ENCODE data around the gene ZSCAN20.

DNA sequence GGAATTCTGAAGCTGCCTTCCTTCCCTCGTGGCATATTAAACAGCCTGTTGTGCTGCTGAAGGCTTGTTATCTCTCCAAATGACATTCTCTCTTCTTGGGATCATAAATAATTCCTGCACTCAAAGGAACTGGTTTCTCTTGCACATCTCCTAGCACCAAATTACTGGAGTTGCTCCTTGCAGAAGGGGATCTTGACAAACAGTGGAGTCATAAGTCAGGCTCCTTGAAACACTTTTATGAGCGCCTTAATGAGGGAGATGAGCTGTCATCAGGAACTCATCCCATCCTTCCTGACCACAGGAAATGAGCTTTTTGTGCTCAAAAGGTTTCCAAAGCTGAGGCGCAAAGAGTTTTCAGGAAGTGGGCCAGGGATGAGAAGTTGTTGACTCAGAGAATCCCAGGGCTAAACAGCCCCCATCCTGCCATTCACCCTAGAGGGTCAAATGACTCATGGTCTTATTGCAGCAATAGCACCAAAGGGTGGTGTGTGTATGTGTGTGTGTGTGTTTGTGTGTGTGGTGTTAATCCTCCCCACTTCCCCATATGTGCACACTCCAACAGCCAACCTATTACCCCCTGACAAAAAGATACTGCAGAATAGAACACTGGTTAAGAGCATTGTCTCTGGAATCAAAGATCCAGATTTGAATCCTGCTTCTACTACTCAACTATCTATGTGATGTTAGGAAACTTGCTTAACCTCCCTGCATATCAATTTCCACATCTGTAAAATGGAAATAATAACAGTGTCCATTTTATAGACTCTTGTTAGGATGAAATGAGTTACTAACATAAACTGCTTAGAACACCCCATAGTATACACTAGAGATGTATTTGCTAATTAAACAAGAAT is 38.7 kb upstream of the ZSCAN20 start:
- TF ChIP-seq POLR2A (IDR thresholded peaks at IDR 0.05) = no peak
- TF ChIP-seq, protein P1, sequence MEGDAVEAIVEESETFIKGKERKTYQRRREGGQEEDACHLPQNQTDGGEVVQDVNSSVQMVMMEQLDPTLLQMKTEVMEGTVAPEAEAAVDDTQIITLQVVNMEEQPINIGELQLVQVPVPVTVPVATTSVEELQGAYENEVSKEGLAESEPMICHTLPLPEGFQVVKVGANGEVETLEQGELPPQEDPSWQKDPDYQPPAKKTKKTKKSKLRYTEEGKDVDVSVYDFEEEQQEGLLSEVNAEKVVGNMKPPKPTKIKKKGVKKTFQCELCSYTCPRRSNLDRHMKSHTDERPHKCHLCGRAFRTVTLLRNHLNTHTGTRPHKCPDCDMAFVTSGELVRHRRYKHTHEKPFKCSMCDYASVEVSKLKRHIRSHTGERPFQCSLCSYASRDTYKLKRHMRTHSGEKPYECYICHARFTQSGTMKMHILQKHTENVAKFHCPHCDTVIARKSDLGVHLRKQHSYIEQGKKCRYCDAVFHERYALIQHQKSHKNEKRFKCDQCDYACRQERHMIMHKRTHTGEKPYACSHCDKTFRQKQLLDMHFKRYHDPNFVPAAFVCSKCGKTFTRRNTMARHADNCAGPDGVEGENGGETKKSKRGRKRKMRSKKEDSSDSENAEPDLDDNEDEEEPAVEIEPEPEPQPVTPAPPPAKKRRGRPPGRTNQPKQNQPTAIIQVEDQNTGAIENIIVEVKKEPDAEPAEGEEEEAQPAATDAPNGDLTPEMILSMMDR (IDR thresholded peaks at IDR 0.05) = no peak

Measured in Peyer's patch (tissue), 4 donors.